Left lobe of liver (tissue), 2 donors: Measurements from ENCODE around the gene PSMB7. TPM values are rescaled to one million over a fixed set of nuclear protein-coding genes. Genes with fewer than 3 reads are reported as not detected.
A peak's percentile ranks its signal among the peaks of the same experiment; 100 is the strongest.

Experiments used
- ATAC-seq: fragments of 200-7000 bp; cut with Tn5 transposase; one replicate; pipeline ENCODE4 v1.9.1; 2020; ENCODE audit warnings: mild to moderate bottlenecking, moderate library complexity
- DNase-seq: peaks from one replicate; pipeline ENCODE4 v3.0.0-alpha.2; 2020; ENCODE audit warnings: low spot score
- total RNA-seq: library from RNA; stranded (reverse); gene quantifications from one replicate; pipeline ENCODE4 v1.2.1, GENCODE V29; 2021
- donor health status: DM: no; HTN: no; CAD: no; lungs with moderate emphysema.
- donor health status: DM: no; HTN: yes; CAD: no.

PSMB7 gene
- total RNA-seq, 1 donor from 2014 or later: 86.0 TPM

GRCh38 chr9:124414612-124415011, 630 bp downstream of the PSMB7 start:
- DNase-seq (no peak), ATAC-seq (no peak)

- no peak for ATAC-seq
Observed at GRCh38 chr9:124412228-124412575, 3.0 kb downstream of the PSMB7 start.

GRCh38 chr9:124411514-124412227, 3.6 kb downstream of the PSMB7 start:
- ATAC-seq: no peak
- DNase-seq: no peak

More at GRCh38 chr9:124412228-124412575, 3.0 kb downstream of the PSMB7 start:
- no peak for DNase-seq

GRCh38 chr9:124410321-124410913, 4.8 kb downstream of the PSMB7 start:
- peak; percentile 45 for ATAC-seq
- DNase-seq: no peak

- ATAC-seq: peak; percentile 54
- DNase-seq: no peak
Observed at GRCh38 chr9:124409410-124409809, 5.8 kb downstream of the PSMB7 start.

GRCh38 chr9:124403246-124403645, 12.0 kb downstream of the PSMB7 start:
- DNase-seq (no peak), ATAC-seq (no peak)

GRCh38 chr9:124399968-124400940, 15.0 kb downstream of the PSMB7 start:
- DNase-seq (no peak), ATAC-seq (no peak)

GRCh38 chr9:124399323-124399967, 15.8 kb downstream of the PSMB7 start:
- ATAC-seq: peak; percentile 47
- no peak for DNase-seq

GRCh38 chr9:124398191-124398935, 16.9 kb downstream of the PSMB7 start:
- ATAC-seq (no peak), DNase-seq (no peak)

- DNase-seq: no peak
- no peak for ATAC-seq
Observed at GRCh38 chr9:124395826-124396225, 19.4 kb downstream of the PSMB7 start.

- DNase-seq: no peak
Observed at GRCh38 chr9:124394596-124394995, 20.6 kb downstream of the PSMB7 start.

GRCh38 chr9:124394167-124394566, 21.1 kb downstream of the PSMB7 start:
- no peak for DNase-seq
- ATAC-seq: no peak

More at GRCh38 chr9:124394596-124394995, 20.6 kb downstream of the PSMB7 start:
- ATAC-seq: no peak

GRCh38 chr9:124392871-124393460, 22.3 kb downstream of the PSMB7 start:
- DNase-seq (no peak), ATAC-seq (peak; percentile 65)

GRCh38 chr9:124392254-124392870, 22.9 kb downstream of the PSMB7 start:
- ATAC-seq: peak; percentile 47
- no peak for DNase-seq

- DNase-seq (no peak), ATAC-seq (peak; percentile 21)
Observed at GRCh38 chr9:124390794-124391658, 24.2 kb downstream of the PSMB7 start.

- peak; percentile 54 for DNase-seq
- peak; percentile 41 for ATAC-seq
Observed at GRCh38 chr9:124389146-124389939, 25.9 kb downstream of the PSMB7 start.

- no peak for DNase-seq
- no peak for ATAC-seq
Observed at GRCh38 chr9:124388275-124389048, 26.8 kb downstream of the PSMB7 start.
